CD1c-positive myeloid dendritic cell (primary cell): ENCODE measurements around the gene DPYD.

Experiments
- DNase-seq: peaks from one replicate; pipeline ENCODE4 v3.0.0-alpha.2; 2016; ENCODE audit errors: extremely low spot score

Gene DPYD

DNA sequence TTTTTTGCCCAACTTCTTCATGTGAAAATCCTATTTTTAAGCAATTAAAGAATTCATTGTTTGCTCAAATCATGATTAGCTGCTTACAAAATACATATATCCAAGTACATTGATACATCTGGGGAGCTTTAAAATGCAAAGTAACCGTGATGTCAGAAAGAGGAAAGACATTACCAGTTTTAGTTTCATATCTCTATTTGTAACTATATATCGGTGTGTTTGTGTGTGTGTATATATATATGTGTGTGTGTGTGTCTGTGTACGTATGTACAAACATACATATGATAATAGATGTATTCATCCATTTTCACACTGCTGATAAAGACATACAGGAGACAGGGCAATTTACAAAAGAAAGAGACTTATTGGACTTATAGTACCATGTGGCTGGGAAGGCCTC, 310.1 kb downstream of the DPYD start:
- peak; percentile 33 for DNase-seq

DNA sequence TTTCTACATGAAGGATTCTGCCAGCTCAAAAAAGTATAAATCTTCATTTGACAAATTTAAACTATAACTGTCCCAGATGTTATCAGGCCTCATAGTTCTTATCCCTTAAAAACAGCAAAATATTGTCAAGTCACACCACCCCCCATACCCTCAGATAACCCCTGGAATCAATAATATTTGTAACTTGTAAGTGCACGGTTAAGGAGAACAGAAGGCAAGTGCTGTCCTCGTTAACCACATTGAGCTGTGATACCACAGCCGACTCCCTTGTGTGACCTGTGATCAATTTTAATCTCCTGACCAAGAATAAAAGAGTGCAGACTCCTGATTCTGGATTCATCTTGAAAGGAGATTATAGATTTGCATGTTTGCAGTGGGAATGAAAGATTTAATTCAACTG, 310.7 kb downstream of the DPYD start:
- no peak for DNase-seq

DNA sequence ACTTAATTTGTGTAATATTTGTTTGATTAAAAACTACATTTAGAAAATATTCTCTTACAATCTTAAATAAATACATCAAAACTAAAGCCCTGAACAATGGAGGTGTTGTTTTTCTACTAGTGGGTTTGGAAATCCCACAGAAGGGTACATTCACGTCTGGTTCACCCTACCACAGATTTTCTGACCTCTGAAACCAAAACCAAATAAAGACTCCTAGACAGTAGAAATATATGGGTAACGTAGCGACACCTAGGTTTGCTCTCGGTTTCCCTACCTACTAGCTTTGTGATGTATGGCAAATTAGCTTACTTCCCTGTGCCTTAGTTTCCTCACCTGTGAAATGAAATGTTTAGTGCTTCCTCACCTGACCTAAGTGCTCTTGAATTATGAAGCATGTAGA, 312.6 kb downstream of the DPYD start:
- DNase-seq, result no peak

DNA sequence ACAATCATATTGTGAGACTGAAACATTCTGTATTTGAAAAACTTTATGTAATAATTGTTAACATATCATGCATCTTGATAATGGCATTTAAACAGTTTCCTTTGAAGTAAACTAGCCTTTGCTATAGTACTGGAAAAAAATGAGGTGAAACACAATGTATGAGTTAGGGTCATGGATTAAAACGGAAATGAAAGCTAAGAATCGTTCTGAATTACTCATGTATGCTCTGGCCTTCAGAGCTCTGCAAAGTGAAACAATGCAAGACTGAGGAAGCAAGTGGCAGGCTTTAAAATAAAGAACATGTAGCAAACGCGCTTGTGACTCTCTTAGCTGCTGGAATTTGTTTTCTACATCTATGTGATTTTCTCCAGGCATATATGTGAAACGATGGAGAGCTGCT, 317.1 kb downstream of the DPYD start:
- no peak for DNase-seq

DNA sequence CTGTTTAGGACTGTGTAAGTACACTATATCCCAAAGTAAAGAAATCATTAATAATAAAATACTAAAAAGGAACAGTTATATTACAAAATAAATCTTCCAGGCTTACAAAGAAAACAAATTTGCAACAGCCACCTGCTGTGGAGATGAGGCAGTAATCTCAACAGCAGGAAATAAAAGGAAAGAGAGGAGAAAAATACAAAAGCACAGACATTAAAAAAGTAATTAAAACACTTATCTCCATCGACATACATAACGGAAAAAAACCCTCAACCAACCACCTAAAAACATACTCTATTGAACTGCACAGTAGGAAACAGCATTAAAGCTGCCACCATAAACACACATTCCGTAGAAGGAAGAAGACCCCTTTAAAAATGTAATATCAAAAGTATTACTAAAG, 317.6 kb downstream of the DPYD start:
- DNase-seq, result no peak

DNA sequence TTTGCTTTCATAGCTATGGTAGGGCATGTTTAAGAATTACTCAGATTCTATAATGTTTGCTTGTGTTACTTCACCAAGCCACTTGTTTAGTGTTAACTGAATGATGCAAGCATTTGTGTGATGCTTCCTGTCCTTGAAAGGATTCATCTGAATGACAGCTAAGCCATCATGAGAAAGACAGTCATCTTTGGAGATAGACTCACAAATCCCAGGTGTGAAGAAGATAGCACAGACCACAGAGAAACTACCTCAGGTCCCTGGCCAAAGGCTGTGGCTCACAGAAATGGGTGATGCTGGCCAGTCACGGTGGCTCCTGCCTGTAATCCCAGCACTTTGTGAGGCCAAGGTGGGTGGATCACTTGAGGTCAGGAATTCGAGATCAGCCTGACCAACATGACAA, 321.4 kb downstream of the DPYD start:
- no peak for DNase-seq

DNA sequence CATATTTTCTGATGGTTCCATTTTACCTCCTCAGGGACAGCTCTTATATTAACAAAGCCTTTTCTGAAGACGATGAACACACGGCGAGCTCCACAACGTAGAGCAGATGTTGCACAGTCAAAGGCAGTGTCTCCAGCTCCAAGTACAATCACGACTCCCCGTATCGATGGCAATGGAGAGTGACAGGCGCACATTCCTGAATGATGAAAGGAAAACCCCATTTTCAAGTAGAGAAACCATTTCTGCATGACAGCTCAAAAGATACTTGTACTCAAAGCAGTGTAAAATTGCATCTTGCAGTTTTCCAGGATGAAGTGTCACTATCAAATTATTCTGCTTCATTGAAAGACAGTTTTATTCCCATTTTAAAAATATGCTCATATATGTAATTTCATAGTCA, 327.6 kb downstream of the DPYD start:
- no peak for DNase-seq

DNA sequence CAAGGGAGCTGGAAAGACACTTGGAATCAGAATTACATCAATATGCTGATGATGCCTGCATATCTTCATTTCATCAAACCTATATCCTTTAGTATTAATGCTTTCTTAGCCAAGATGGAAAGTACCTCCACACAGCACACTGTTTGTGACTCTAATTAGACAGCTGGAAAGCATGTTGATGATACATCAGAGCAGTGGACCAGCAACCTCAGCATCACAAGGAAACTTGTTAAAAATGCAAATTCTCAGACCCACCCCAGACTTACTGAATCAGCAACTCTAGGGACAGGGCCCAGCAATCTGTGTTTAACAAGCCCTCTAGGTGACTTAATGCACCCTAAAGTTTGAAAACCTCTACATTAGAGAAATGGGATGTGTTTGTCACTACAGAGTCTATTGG, 332.1 kb downstream of the DPYD start:
- no peak for DNase-seq

DNA sequence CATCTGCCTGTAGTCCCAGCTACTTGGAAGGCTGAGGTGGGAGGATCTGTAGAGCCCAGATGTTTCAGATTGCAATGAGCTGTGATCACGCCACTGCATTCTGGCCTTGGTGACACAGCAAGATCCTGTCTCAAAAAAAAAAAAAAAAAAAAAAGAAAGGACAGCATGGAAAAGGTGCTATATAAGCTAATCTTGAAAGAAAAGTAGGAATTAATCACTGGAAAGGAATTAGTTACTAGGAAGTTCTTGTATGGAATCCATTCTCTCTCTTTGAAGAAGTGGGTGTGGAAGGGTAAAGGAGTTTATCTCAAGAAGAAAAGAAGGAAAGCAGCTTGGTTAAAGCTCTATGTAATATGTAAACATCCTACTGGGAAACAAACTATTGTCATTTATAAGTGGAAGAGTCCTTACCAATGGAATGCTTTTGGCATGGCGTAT, 339.2 kb downstream of the DPYD start:
- DNase-seq, result no peak

DNA sequence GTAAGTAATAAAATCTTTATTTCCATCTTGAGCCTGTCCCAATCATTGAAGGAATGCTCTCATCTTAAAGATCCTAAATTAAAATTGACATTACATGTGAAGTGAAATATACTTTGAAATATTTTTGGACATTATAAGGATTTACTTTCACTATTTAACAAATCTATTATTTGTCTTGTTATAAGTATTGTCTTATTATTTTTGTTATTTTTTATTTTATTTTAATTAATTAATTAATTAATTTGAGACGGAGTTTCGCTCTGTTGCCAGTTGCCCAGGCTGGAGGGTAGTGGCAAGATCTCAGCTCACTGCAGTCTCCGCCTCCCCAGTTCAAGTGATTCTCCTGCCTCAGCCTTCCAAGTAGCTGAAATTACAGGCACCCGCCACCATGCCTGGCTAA, 343.2 kb downstream of the DPYD start:
- no peak for DNase-seq

DNA sequence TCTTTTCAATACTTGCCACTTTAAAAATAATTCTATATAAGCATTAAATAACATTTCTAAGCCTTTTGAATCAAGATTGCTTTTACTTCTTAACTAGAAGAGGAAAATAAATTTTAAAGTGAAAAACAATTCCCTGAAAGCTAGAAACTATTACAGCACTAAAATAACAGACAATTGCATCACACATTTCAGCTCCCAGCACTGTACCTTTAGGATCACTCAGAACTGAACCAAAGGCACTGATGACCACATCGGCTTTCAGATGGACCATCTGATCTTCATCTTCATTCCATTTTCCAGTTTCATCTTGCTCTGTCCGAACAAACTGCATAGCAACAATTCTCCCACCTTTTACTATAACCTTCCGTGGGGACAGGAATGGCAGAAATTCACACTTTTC, 347.3 kb downstream of the DPYD start:
- DNase-seq, result no peak

DNA sequence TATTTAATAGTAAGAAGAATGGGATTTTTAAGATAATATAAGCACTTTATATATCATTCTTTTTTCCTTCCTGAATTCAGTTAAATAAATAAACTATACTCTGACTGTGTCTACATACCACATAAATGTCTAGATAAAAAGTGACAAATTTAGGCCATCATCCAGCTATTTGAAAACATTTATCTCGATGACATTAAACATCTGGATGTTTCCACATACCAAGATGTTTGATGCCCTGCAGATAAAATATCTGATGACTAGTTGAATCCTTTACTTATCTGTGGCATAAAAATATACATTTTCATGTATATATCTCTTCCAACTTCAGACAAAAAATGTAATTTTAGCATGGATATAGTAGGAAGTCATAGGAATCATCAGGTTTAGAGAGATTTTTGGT, 348.3 kb downstream of the DPYD start:
- no peak for DNase-seq

DNA sequence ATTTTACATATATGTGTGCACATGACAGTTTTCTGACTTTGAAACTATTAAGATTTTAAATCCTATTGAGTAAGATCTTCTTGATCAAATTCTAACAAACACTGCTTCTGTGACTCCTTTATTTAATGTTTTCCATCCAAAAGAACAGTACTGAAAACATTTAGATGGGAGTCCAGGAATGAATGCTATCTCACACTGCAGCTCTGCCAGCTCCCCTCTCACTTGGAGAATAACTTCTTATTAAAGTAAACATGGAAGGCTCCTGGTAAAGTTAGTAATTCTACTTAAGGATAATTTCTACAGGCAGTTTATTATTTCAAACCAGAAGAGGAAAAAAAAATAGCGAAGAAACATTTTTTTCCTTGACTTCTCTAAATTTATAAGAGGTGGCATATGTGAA, 349.1 kb downstream of the DPYD start:
- DNase-seq, result no peak

DNA sequence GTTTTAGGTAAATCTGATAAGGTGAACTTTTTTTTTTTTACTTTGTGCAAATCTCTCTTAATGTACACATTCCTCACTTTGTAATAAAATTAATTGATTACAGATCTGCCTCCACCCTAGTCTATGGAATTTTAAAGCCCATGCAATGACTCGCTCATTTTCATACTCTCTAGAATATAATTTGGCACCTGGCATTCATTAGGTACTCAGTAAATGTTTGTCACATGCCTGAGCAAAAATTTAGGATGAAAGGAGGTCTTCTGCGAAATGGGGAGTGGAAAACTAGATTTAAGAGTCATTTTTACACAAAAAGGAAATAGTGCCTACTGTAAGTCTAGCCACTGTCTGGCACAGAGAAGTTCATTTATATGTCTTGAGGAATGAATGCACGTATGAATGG, 350.1 kb downstream of the DPYD start:
- DNase-seq, result no peak

DNA sequence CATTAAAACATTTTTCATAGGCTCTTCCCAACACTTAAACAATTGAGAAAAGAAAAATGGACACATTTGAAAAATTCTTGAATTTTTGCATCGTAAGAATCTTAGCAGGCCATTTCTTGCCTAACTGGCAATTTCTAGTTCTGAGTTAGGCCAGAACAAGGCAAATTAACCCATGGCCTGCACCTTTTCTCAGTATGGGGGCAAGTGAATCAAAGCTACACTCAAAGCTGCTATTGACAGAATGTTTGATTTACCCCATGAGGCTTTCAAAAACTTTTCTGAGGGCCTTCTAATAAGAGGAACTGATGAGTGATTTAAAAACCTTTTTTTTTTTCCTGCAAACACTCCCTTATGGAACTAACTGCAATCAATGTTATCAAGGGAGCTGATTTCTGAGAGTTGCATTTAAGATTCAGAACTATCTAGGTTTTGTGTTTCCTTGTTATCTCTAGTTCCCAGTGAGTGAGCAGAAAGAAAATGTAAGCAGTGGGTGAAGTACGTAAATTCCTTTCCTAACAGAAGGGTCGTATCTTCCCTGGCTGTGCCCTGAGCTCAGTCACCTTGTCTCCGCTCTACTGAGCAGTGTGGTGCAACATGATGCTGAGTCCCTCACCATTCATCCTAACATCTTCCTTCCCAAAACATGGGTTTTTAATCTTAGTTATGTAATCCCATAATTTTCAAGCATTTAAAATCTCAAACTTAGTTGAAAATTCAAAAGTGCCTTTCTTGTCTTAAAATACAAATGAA, 353.7 kb downstream of the DPYD start:
- no peak for DNase-seq

DNA sequence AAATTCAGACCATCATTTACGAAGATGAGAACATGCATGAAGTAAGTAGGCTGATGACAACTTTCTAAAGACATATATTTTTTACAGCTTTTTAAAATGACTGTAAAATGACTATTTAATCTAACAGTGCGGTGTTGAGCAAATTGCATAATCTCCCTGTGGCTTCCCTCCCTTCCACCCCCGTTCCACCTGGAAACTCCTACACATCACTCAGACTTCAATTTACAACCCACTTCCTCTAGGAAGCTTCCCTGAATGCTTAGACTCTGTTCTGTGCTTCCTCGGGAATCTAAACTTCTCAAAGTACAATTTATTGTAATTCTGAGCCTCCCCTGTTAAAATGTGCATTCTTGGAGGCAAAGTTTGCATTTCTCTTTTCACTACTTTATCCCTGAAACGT, 354.9 kb downstream of the DPYD start:
- peak; percentile 6 for DNase-seq

DNA sequence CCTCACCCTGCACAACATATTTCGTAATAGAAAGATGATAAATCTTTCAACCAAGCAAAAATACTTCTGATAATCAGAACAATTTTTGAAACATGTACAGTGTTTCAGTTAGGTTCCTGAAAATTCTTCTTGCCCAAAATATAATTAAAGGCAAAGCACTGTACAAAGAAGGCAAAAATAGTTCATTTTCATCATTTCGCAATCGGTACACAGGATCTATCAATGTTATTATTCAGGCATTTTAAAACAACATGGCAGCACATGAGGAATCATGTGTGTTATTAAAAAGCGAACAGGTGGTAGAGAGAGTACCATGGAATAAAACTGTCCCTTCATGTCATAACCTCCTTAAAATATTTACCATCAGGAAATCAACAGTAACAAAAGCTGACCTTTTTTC, 356.9 kb downstream of the DPYD start:
- DNase-seq, result no peak

DNA sequence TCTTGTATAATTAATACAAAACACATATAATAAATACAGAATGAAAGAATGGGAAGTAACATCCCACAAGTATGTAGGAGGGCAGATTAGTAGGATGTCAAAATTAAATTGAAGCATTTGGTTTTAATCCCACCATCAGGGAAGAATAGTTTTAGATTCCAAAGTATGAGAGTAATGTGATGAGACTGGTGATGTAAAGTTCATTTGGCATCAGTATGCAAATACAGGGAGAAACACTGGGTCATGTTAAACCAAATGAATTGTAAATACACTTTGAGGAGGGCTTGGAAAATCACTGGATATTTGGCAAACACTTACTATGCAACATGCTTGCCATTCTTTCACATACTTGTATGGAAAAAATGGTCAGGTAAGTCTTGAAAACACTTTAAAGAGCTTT, 358.8 kb downstream of the DPYD start:
- DNase-seq, result no peak

DNA sequence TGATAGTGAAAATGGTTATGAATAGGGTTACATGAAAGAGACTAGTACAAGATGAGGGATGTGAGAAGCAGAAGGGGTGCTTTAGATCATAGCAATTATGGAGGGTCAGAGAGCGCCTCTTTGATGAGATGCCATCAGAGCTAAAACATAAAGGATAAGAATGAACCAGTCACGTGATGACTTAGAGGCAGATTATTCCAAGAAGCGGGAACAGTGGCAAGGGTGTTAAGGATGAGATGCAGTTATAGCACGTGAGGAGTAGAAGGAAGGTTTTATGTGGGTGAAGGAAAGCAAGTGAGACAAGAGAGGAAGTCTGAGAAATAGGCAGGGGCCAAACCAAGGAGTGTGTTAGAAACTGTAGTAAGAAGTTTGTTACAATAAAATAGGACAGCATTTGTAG, 360.1 kb downstream of the DPYD start:
- no peak for DNase-seq

DNA sequence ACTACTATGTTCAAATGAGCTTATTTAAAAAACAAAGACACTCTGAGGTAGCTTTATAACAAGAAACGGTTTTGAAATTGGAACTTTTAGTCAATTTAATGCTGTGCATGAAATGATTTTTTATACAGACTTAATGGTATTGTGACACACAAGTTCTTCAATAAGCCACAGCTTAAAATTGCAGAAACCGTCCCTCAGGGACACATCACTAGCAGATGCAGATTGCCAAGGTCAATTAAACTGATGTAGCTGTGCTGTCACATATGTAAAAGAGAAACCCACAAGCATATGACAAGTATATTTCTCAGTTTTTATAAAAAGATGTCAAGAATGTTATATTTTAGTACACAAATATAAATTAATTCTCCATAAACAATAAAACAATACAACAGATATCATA, 366.9 kb downstream of the DPYD start:
- DNase-seq, result no peak

DNA sequence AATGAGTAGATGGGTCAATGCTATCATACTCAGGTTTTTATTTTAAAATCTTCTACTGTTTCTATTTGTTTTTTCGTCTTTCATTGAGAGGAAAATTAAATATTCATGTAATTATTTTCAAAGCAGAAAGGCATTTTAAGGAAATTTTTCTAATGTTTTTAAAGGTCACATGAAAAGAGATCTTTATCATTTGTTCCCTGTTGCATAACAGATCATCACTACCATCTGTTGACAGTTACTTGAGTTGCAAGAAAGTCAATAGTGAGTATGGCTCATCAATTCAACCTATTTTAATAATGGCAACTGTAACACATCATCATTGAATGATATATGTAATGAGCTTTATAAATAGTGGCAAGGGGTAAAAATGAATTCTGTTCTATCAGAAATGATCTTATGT, 369.7 kb downstream of the DPYD start:
- DNase-seq, result no peak

DNA sequence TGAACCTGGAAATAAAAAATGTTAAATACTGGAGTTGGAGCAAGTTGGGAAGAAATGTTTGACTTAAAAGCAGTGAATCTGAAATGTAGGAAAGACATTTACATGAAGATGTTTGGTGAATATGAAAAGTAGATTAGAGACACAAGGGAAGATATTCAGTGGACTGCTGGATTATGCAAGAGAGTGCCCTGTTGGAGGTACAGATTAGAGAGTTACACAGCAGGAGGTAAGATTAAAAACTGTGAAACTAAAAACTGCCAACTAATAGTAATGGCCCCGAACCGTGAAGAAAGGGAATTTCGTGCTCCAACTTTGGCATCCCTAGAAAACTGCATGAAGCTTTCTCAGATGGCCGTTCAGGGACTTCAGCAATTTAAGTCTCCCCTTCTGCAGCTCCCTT, 375.4 kb downstream of the DPYD start:
- DNase-seq, result no peak

DNA sequence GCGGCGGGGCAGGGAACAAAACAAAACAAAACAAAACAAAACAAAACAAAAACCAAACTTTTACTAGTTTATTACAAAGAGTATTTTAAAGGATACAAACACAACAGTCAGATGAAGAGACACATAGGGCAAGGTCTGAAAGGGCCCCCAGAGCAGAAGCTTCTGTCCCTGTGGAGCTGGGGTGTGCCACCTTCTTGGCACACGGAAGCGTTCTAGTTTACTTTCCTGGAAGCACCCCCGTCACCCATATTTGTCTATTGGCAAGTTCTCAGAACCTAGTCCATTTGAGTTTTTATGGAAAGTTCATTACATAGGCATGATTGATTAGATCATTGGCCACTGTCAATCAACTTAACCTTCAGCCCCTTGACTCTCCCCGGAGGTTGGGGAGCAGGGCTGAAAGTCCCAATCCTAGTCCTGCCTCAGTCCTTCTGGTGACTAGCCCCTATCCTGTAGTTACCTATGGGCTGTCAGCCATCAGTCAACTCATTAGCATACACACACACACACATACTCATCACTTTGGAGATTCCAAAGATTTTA, 380.4 kb downstream of the DPYD start:
- no peak for DNase-seq

DNA sequence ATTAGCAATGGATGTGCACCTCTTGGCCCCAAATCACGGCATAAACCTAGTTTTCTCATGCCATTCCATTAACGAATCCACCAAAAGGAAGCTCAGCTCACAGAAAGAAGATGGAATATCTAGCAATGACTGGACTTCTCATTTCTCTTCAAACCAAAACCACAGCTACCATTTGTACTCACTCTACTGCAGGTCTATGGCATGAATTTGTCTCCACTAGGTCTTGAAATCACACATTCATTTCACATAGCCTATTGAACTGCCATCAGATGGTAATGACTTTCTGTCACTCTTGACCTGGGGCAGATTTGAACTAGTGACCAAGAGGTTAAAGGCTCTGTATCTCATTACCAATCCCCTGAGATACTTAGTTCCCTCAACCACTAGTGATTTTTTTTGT, 382.7 kb downstream of the DPYD start:
- DNase-seq, result no peak
